Endothelial cell of umbilical vein (primary cell): ENCODE measurements around the gene POU1F1. TPM values are rescaled to one million over a fixed set of nuclear protein-coding genes. Genes with fewer than 3 reads are reported as not detected.

ENCODE experiments used
- BruUV-seq: library from RNA; stranded (reverse); fragments of 400-500 nt; replicated peaks from 2 replicates; lab custom pipeline; 2021; lab: Mats Ljungman, UMichigan
- CTCF ChIA-PET: fragments of 300-600, 350-600 bp; sonication (Branson Sonifier 250); formaldehyde crosslinking; loops from one replicate; lab custom pipeline; 2021; ENCODE audit warnings: antibody characterized with exemption, inconsistent platforms; lab: Charles Lee
- POLR2A ChIA-PET: fragments of 300-600, 350-600 bp; sonication (Branson Sonifier 250); formaldehyde crosslinking; loops from one replicate; lab custom pipeline; 2021; ENCODE audit warnings: antibody characterized with exemption, inconsistent platforms; lab: Charles Lee
- DNase-seq: peaks from one replicate; pipeline ENCODE4 v3.0.0-alpha.2; 2011; ENCODE audit warnings: low read depth, low spot score
- FAIRE-seq: peaks from 2 replicates; lab custom pipeline; 2011; peaks lifted over from hg19 to GRCh38; lab: Jason Lieb, UNC
- H2AFZ ChIP-seq: 2 replicates; pipeline ENCODE4 v1.6.0; 2012; ENCODE audit warnings: low read depth, low read length, control low read depth, inconsistent platforms
- H3K27ac ChIP-seq: 2 replicates; pipeline ENCODE4 v1.5.1; 2011; ENCODE audit warnings: low read depth, mild to moderate bottlenecking, control low read depth, low read length, moderate library complexity; ENCODE audit not compliant: insufficient read depth
- H3K27me3 ChIP-seq, 2 experiments: 2 replicates each; pipeline versions ENCODE4 v1.6.0 to v1.6.1; 2011; ENCODE audit warnings: low read length in 2 of 2, mixed read lengths in 1 of 2; ENCODE audit not compliant: control insufficient read depth in 2 of 2, insufficient read depth in 2 of 2
- H3K36me3 ChIP-seq, 2 experiments: 2 replicates in 1 of 2; 3 replicates in 1 of 2; pipeline ENCODE4 v1.5.1; 2011; ENCODE audit warnings: low read length in 2 of 2, mild to moderate bottlenecking in 1 of 2, moderate library complexity in 1 of 2; ENCODE audit not compliant: control insufficient read depth in 2 of 2, insufficient read depth in 2 of 2; ENCODE audit errors: extremely low read depth in 1 of 2
- H3K4me1 ChIP-seq: 3 replicates; pipeline ENCODE4 v1.5.1; 2011; ENCODE audit warnings: mild to moderate bottlenecking, low read length; ENCODE audit not compliant: control insufficient read depth, insufficient read depth; ENCODE audit errors: extremely low read depth
- H3K4me2 ChIP-seq: 2 replicates; pipeline ENCODE4 v1.6.1; 2011; ENCODE audit warnings: low read length, control low read depth, mixed read lengths; ENCODE audit not compliant: insufficient read depth
- H3K4me3 ChIP-seq, 3 experiments: fragments of 200-600 bp in 1 of 3; sonication (generic), shearing (Covaris generic) in 1 of 3; replicated peaks in 1 of 3; 2 replicates each; pipeline ENCODE4 v1.5.1; 2011 to 2016; ENCODE audit warnings: control low read depth in 3 of 3, low read length in 3 of 3, mild to moderate bottlenecking in 2 of 3, inconsistent platforms in 1 of 3, low read depth in 1 of 3, moderate library complexity in 1 of 3; ENCODE audit not compliant: insufficient read depth in 1 of 3
- H3K79me2 ChIP-seq: 2 replicates; pipeline ENCODE4 v1.6.0; 2012; ENCODE audit warnings: low read length, inconsistent platforms; ENCODE audit not compliant: control insufficient read depth, insufficient read depth
- H3K9ac ChIP-seq: replicated peaks from 2 replicates; pipeline ENCODE3; 2011; ENCODE audit warnings: low read length, control low read depth; ENCODE audit not compliant: insufficient read depth; ENCODE audit errors: extremely low read depth
- H3K9me1 ChIP-seq: replicated peaks from 3 replicates; pipeline ENCODE4 v1.6.0; 2011; ENCODE audit warnings: mild to moderate bottlenecking, low read length; ENCODE audit not compliant: control insufficient read depth, insufficient read depth; ENCODE audit errors: extremely low read depth
- H3K9me3 ChIP-seq: replicated peaks from 2 replicates; pipeline ENCODE4 v1.5.1; 2012; ENCODE audit warnings: low read length, inconsistent platforms; ENCODE audit not compliant: control insufficient read depth, insufficient read depth
- H4K20me1 ChIP-seq: replicated peaks from 2 replicates; pipeline ENCODE3; 2011; ENCODE audit warnings: mild to moderate bottlenecking, low read length; ENCODE audit not compliant: control insufficient read depth, insufficient read depth; ENCODE audit errors: extremely low read depth
- CTCF ChIP-seq, 2 donors: IDR thresholded peaks; 1 replicate in 1 of 2; 2 replicates in 1 of 2; pipeline ENCODE4 v1.5.1; 2011; ENCODE audit warnings: low read length in 2 of 2, mild to moderate bottlenecking in 2 of 2, moderate library complexity in 2 of 2, control low read depth in 1 of 2, inconsistent platforms in 1 of 2, low read depth in 1 of 2; ENCODE audit not compliant: insufficient read depth in 1 of 2; ENCODE audit errors: extremely low read depth in 1 of 2
- EZH2 ChIP-seq: IDR thresholded peaks from 2 replicates; pipeline ENCODE4 v1.6.1; 2012; ENCODE audit warnings: borderline replicate concordance, low read depth, mild to moderate bottlenecking, moderate library complexity, low read length, inconsistent platforms; ENCODE audit not compliant: severe bottlenecking
- FOS ChIP-seq: IDR thresholded peaks from 2 replicates; pipeline ENCODE4 v1.6.1; 2011; ENCODE audit warnings: mild to moderate bottlenecking, low read length, moderate library complexity, borderline replicate concordance; ENCODE audit not compliant: insufficient read depth
- GATA2 ChIP-seq: IDR thresholded peaks from 2 replicates; pipeline ENCODE4 v1.7.0; 2011; ENCODE audit warnings: low read depth, mild to moderate bottlenecking, moderate library complexity, mixed read lengths, low read length; ENCODE audit not compliant: insufficient read length, insufficient read depth
- JUN ChIP-seq: IDR thresholded peaks from 2 replicates; pipeline ENCODE4 v1.6.1; 2011; ENCODE audit warnings: borderline replicate concordance, low read depth; ENCODE audit not compliant: insufficient read length, insufficient read depth
- POLR2AphosphoS5 ChIP-seq: IDR thresholded peaks from 2 replicates; pipeline ENCODE4 v1.6.1; 2012; ENCODE audit warnings: low read depth, mild to moderate bottlenecking, control low read depth, low read length, moderate library complexity; ENCODE audit not compliant: insufficient read depth
- dilution Hi-C: fragments of 300-500 bp; cut with MboI; formaldehyde crosslinking; loops from one replicate; pipeline ENCODE4 v1.15.0; 2019; ENCODE audit warnings: low sequenced_read_pairs; ENCODE audit not compliant: extremely low pct_ligation_motif_present
- intact Hi-C: fragments of 100-400 bp; cut with micrococcal nuclease; formaldehyde crosslinking; loops from one replicate; pipeline ENCODE4 v1.10.0; 2022
- polyA plus RNA-seq, 4 experiments: library from polyadenylated mRNA; depleted of rRNA in 3 of 4; stranded (reverse) in 3 of 4; unstranded in 1 of 4; fragments of >200 nt; gene quantifications; 2 replicates each; pipeline versions ENCODE4 v1.2.1 to v1.2.3, GENCODE V29; 2011 to 2012; ENCODE audit warnings: missing spikeins in 1 of 4
- total RNA-seq: library from RNA; stranded (reverse); gene quantifications from 2 replicates; pipeline ENCODE4 v1.2.3, GENCODE V29; 2021
- TF ChIP-seq, protein P1 (sequence below): IDR thresholded peaks from 2 replicates; pipeline ENCODE4 v1.6.1; 2011; ENCODE audit not compliant: insufficient read depth, insufficient read length

POU1F1 gene
- total and polyA plus RNA-seq, 2 donors (not counting 3 experiments of a cell fraction or from before 2014, with no cell fraction given) = not detected

DNA sequence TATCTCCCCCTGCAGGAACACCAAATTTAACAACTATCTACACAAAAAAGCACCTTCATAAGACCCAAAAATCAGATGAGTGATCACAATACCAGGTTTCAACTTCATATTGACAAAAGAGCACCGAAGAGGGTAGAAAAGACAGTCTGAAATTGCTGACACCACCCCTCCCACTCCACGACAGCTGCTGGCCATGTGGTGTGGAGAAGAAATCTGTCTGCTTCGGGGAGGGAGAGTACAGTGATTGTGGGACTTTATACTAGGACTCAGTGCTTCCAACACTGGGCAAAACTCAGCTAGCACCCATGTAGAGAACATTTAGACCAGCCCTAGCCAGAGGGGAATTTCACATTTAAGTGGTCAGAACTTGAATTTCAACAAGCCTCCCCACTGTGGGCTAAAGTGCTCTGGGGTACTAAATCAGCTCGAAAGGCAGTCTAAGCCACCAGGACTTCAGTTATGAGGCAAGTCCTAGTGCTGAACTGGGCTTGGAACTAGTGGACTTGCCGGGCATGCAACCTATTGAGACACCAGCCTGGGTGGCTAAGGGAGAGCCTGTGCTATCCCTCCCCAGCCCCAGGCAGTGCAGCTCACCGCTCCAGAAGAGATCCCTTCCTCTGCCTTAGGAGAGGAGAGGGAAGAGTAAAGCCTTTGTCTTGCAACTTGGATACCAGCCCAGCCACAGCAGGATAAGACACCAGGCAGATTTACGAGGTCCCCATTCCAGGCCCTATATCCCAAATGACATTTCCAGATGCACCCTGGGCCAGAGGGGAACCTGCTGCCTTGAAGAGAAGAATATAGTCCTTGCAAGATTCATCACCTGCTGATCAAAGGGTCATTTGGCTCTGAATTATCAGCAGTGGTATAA is 44.6 kb upstream of the POU1F1 start:
- Histone ChIP-seq H3K4me3 (no peak overlapping the region), H3K9me3 (no peaks in the 10 kb centered on the region), H3K9me1 (no peaks in the 10 kb centered on the region), H3K4me1 (peaks cover 8% of the 10 kb centered on the region), H3K27me3 (no peaks in the 10 kb centered on the region), H3K36me3 (no peaks in the 10 kb centered on the region), H4K20me1 (no peaks in the 10 kb centered on the region), H3K27ac (no peak overlapping the region), H2AFZ (no peak overlapping the region), H3K79me2 (no peaks in the 10 kb centered on the region), H3K4me2 (no peak overlapping the region), H3K9ac (no peak overlapping the region)
- DNase-seq = no peak
- dilution Hi-C loops (no loop called here), intact Hi-C loops (no loop called here)
- ChIA-PET CTCF (interaction anchor here (0.8 to 1.3 kb wide), 2 partner anchors 12 to 23 kb away, joined by 3 to 7 read pairs; no protein-coding TSS in a partner anchor), POLR2A (no interaction called here)
- FAIRE-seq = no peak
- BruUV-seq = no TSS peak
- TF ChIP-seq JUN (no peak), FOS (no peak), GATA2 (no peak), POLR2AphosphoS5 (no peak), CTCF (IDR thresholded peaks at IDR 0.05; ENCODE audit: extremely low read depth in 1 of 2, insufficient read depth in 1 of 2, low read depth in 1 of 2, low read length in 2 of 2) (no peak), EZH2 (no peak)
- TF ChIP-seq, protein P1, sequence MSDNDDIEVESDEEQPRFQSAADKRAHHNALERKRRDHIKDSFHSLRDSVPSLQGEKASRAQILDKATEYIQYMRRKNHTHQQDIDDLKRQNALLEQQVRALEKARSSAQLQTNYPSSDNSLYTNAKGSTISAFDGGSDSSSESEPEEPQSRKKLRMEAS = no peak
